Brain pericyte (primary cell): ENCODE results near the gene SLC44A1.

Experiments used
- DNase-seq: peaks from one replicate; pipeline ENCODE4 v3.0.0-alpha.2; 2012; ENCODE audit warnings: low read depth, low spot score

The SLC44A1 gene

GRCh38 chr9:105466898-105467455 lies 222.5 kb downstream of the SLC44A1 start:
- no peak for DNase-seq

- DNase-seq: no peak
Measured at GRCh38 chr9:105468875-105469274, 224.4 kb downstream of the SLC44A1 start.

GRCh38 chr9:105473221-105473620 lies 228.8 kb downstream of the SLC44A1 start:
- DNase-seq: no peak

GRCh38 chr9:105475302-105475701 lies 230.9 kb downstream of the SLC44A1 start:
- DNase-seq: no peak

- no peak for DNase-seq
Measured at GRCh38 chr9:105479846-105480245, 235.4 kb downstream of the SLC44A1 start.

- DNase-seq: no peak
Measured at GRCh38 chr9:105483618-105484017, 239.2 kb downstream of the SLC44A1 start.

GRCh38 chr9:105484226-105484625 lies 239.8 kb downstream of the SLC44A1 start:
- DNase-seq: no peak

- no peak for DNase-seq
Measured at GRCh38 chr9:105485131-105485530, 240.7 kb downstream of the SLC44A1 start.
